NT2/D1 (cell line): ENCODE results near the gene ZBTB34.

Experiments used
- SUZ12 ChIP-seq: IDR thresholded peaks from 2 replicates; pipeline ENCODE4 v1.6.1; 2011; ENCODE audit not compliant: insufficient read length, insufficient read depth; ENCODE audit errors: extremely low read depth
- YY1 ChIP-seq: IDR thresholded peaks from 2 replicates; pipeline ENCODE4 v1.6.1; 2011; ENCODE audit not compliant: insufficient read length, insufficient read depth
- ZNF274 ChIP-seq: IDR thresholded peaks from 2 replicates; pipeline ENCODE4 v1.6.1; 2011; ENCODE audit warnings: mild to moderate bottlenecking, low read depth, low read length

GRCh38 chr9:126879288-126879687, 18.8 kb downstream of the ZBTB34 start:
- TF ChIP-seq YY1 (no peak), ZNF274 (no peak), SUZ12 (no peak)
